Esophagus muscularis mucosa (tissue), 4 donors: ENCODE data around the gene AHRR. TPM values are rescaled to one million over a fixed set of nuclear protein-coding genes. Genes with fewer than 3 reads are reported as not detected.

Source experiments
- DNase-seq: peaks from one replicate; pipeline ENCODE4 v3.0.0-alpha.2; 2017; ENCODE audit errors: extremely low spot score
- H3K27ac ChIP-seq, 4 donors: fragments of 200-600 bp; sonication (generic); replicated peaks in 1 of 4; 1 replicate in 3 of 4; 2 replicates in 1 of 4; pipeline ENCODE4 v1.5.1; 2016 to 2019; ENCODE audit warnings: mild to moderate bottlenecking in 1 of 4
- H3K27me3 ChIP-seq, 4 donors: fragments of 200-600 bp; sonication (generic); one replicate each; pipeline versions ENCODE4 v1.5.1 to v1.6.0; 2016 to 2019
- H3K36me3 ChIP-seq, 4 donors: fragments of 200-600 bp; sonication (generic); one replicate each; pipeline ENCODE4 v1.5.1; 2016 to 2019
- H3K4me1 ChIP-seq, 4 donors: fragments of 200-600 bp; sonication (generic); one replicate each; pipeline ENCODE4 v1.5.1; 2016 to 2019
- H3K4me3 ChIP-seq, 4 donors: fragments of 200-600 bp; sonication (generic); 1 replicate in 2 of 4; 2 replicates in 2 of 4; pipeline ENCODE4 v1.5.1; 2016 to 2019; ENCODE audit warnings: mild to moderate bottlenecking in 4 of 4, moderate library complexity in 1 of 4
- H3K9me3 ChIP-seq, 4 donors: fragments of 200-600 bp; sonication (generic); 1 replicate in 3 of 4; 2 replicates in 1 of 4; pipeline ENCODE4 v1.5.1; 2016 to 2019
- CTCF ChIP-seq, 3 experiments: fragments of 200-600 bp in 2 of 3; fragments of 450-650 bp in 1 of 3; sonication (generic) in 2 of 3; IDR thresholded peaks; one replicate each; pipeline ENCODE4 v1.5.1; 2017 to 2019; ENCODE audit warnings: antibody characterized with exemption in 3 of 3, mild to moderate bottlenecking in 2 of 3, moderate library complexity in 1 of 3
- EP300 ChIP-seq: sonication (generic); formaldehyde crosslinking; IDR thresholded peaks from one replicate; pipeline ENCODE4 v1.6.1; 2017; ENCODE audit warnings: antibody characterized with exemption
- POLR2A ChIP-seq: fragments of 450-650 bp; IDR thresholded peaks from one replicate; pipeline ENCODE4 v1.6.1; 2017; ENCODE audit warnings: antibody characterized with exemption, moderate library complexity, mild to moderate bottlenecking, low read depth
- POLR2AphosphoS5 ChIP-seq, 2 donors: sonication (generic); formaldehyde crosslinking; IDR thresholded peaks; one replicate each; pipeline ENCODE4 v1.6.1; 2017; ENCODE audit warnings: antibody characterized with exemption in 2 of 2
- WGBS: methylation state at CpG from one replicate; pipeline ENCODE4 v1.1.5; 2018; 5-methylcytosine and 5-hydroxymethylcytosine counted together
- intact Hi-C: fragments of 100-400 bp; cut with DNase I; formaldehyde crosslinking; loops from one replicate; pipeline ENCODE4 v1.15.1; 2023
- total RNA-seq, 4 donors: library from RNA; depleted of rRNA; stranded (reverse); fragments of >200 nt; gene quantifications; one replicate each; pipeline versions ENCODE4 v1.1.0 to v1.2.1, GENCODE V29; 2016

AHRR gene
- total RNA-seq, 4 donors from 2014 or later = 0.33 to 5.5 (median 0.86) TPM

DNA sequence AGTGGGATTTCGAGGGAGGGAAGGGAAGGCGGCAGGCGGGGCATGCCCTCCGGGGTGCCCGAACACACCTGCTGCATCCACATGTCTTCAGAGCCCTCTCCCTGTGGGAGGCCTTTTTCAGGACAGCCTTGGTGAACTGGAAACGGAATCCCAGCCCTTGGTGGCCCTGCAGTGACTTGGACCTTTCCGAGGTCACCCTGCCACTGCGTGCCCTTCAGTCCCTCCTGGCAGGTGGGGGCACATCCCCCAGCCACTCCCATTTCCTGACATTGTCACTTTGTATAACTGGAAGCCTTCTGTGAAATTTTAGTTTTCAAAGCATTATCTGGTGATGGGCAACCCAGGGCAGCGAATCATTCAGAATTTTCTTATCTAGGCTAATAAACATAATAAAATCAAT is 11.0 kb upstream of the AHRR start:
- Histone ChIP-seq H3K4me1 (peaks cover 5 to 20% (median 10%) of the 10 kb centered on the region in 4 donors), H3K27me3 (no peaks in the 10 kb centered on the region), H3K9me3 (no peaks in the 10 kb centered on the region), H3K4me3 (no peak overlapping the region), H3K36me3 (peaks cover 42 to 96% (median 77%) of the 10 kb centered on the region in 4 donors), H3K27ac (no peak overlapping the region)
- intact Hi-C loops = no loop called here
- no peak for DNase-seq
- WGBS = 95% methylated on average over 7 of the region's 9 CpGs
- TF ChIP-seq EP300 (no peak), POLR2A (no peak), CTCF (IDR thresholded peaks at IDR 0.05) (no peak), POLR2AphosphoS5 (IDR thresholded peaks at IDR 0.05) (no peak)

GRCh38 chr5:310941-311434 is 10.5 kb upstream of the AHRR start:
- TF ChIP-seq EP300 (no peak), POLR2A (no peak), POLR2AphosphoS5 (IDR thresholded peaks at IDR 0.05) (no peak), CTCF (IDR thresholded peaks at IDR 0.05) (no peak)
- H3K36me3 ChIP-seq = peaks cover 42 to 96% (median 78%) of the 10 kb centered on the region in 4 donors
- DNase-seq = no peak
- intact Hi-C loops = no loop called here
- peaks cover 5 to 20% (median 10%) of the 10 kb centered on the region in 4 donors for H3K4me1 ChIP-seq
- no peaks in the 10 kb centered on the region for H3K9me3 ChIP-seq
- 79% methylated on average over 16 of the region's 16 CpGs for WGBS
- no peaks in the 10 kb centered on the region for H3K27me3 ChIP-seq
- H3K27ac ChIP-seq = no peak overlapping the region
- no peak overlapping the region for H3K4me3 ChIP-seq

DNA sequence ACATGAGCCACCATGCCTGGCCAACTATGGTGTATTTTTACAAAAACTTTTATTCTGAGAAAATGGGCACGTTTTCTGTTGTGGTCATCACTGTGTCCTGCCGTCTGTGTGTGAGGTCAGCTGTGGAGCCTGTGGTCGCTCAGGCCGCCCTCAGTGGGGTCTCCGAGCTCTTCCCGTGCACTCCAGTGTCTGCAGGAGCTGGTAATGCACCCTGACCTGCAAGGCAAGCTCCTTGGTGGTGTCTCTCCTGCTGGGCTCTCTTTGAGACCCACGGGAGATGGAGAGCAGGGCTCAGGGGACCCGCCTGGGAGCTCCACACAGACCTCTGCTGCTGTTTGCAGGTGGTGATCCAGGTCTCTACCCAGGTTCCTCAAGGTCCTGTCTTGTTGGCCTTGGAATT is 9.6 kb upstream of the AHRR start:
- Histone ChIP-seq H3K9me3 (no peaks in the 10 kb centered on the region), H3K27ac (no peak overlapping the region), H3K27me3 (no peaks in the 10 kb centered on the region), H3K4me1 (peaks cover 5 to 20% (median 10%) of the 10 kb centered on the region in 4 donors), H3K36me3 (peaks cover 34 to 96% (median 78%) of the 10 kb centered on the region in 4 donors), H3K4me3 (no peak overlapping the region)
- TF ChIP-seq EP300 (no peak), POLR2AphosphoS5 (IDR thresholded peaks at IDR 0.05) (no peak), POLR2A (no peak), CTCF (IDR thresholded peaks at IDR 0.05) (no peak)
- intact Hi-C loops = no loop called here
- 95% methylated on average over 7 of the region's 8 CpGs for WGBS
- DNase-seq = no peak

- DNase-seq = no peak
- intact Hi-C loops = no loop called here
- H3K4me1 ChIP-seq = peaks cover 5 to 17% (median 13%) of the 10 kb centered on the region in 4 donors
- TF ChIP-seq EP300 (no peak), POLR2A (no peak), POLR2AphosphoS5 (IDR thresholded peaks at IDR 0.05) (no peak), CTCF (IDR thresholded peaks at IDR 0.05) (no peak)
- peaks cover 27 to 94% (median 74%) of the 10 kb centered on the region in 4 donors for H3K36me3 ChIP-seq
- peaks cover 0 to 5% (median 0%) of the 10 kb centered on the region in 4 donors for H3K27me3 ChIP-seq
- H3K27ac ChIP-seq = no peak overlapping the region
- H3K9me3 ChIP-seq = no peaks in the 10 kb centered on the region
- WGBS = 78% methylated on average over 12 of the region's 12 CpGs
- H3K4me3 ChIP-seq = no peak overlapping the region
Observed at GRCh38 chr5:312845-313244, 8.7 kb upstream of the AHRR start.

- intact Hi-C loops = no loop called here
- peaks cover 0 to 6% (median 0%) of the 10 kb centered on the region in 4 donors for H3K27me3 ChIP-seq
Observed at GRCh38 chr5:313265-313664, 8.2 kb upstream of the AHRR start.

More at GRCh38 chr5:313265-313664, 8.2 kb upstream of the AHRR start:
- no peak for DNase-seq
- Histone ChIP-seq H3K9me3 (no peaks in the 10 kb centered on the region), H3K4me1 (peaks cover 5 to 15% (median 11%) of the 10 kb centered on the region in 4 donors), H3K36me3 (peaks cover 27 to 90% (median 72%) of the 10 kb centered on the region in 4 donors), H3K4me3 (no peak overlapping the region), H3K27ac (no peak overlapping the region)
- TF ChIP-seq EP300 = no peak
- TF ChIP-seq CTCF (IDR thresholded peaks at IDR 0.05) = no peak
- no peak for TF ChIP-seq POLR2A
- no peak for TF ChIP-seq POLR2AphosphoS5 (IDR thresholded peaks at IDR 0.05)
- 87% methylated on average over 7 of the region's 7 CpGs for WGBS
